Esophagus squamous epithelium (tissue), 5 donors: ENCODE results near the gene MTSS2. TPM values are rescaled to one million over a fixed set of nuclear protein-coding genes. Genes with fewer than 3 reads are reported as not detected.

Experiments used
- DNase-seq: peaks from one replicate; lab custom pipeline; 2025; lab: John Stamatoyannopoulos, UW
- H3K27ac ChIP-seq, 4 donors: fragments of 200-600 bp; sonication (generic); one replicate each; pipeline ENCODE4 v1.5.1; 2016 to 2019; ENCODE audit warnings: mild to moderate bottlenecking in 1 of 4
- H3K27me3 ChIP-seq, 4 donors: fragments of 200-600 bp; sonication (generic); 1 replicate in 3 of 4; 2 replicates in 1 of 4; pipeline versions ENCODE4 v1.5.1 to v1.6.0; 2017 to 2021; ENCODE audit warnings: antibody characterized with exemption in 1 of 4
- H3K36me3 ChIP-seq, 3 donors: fragments of 200-600 bp; sonication (generic); one replicate each; pipeline ENCODE4 v1.5.1; 2016 to 2019
- H3K4me1 ChIP-seq, 3 donors: fragments of 200-600 bp; sonication (generic); one replicate each; pipeline ENCODE4 v1.5.1; 2017 to 2019
- H3K4me3 ChIP-seq, 4 donors: fragments of 200-600 bp; sonication (generic); 1 replicate in 3 of 4; 2 replicates in 1 of 4; pipeline ENCODE4 v1.5.1; 2016 to 2019; ENCODE audit warnings: mild to moderate bottlenecking in 2 of 4, moderate library complexity in 1 of 4
- H3K9me3 ChIP-seq, 3 donors: fragments of 200-600 bp; sonication (generic); one replicate each; pipeline ENCODE4 v1.5.1; 2016 to 2019
- POLR2A ChIP-seq, 4 donors: fragments of 450-650 bp; IDR thresholded peaks; one replicate each; pipeline ENCODE4 v1.6.1; 2017; ENCODE audit warnings: antibody characterized with exemption in 4 of 4, mild to moderate bottlenecking in 4 of 4, moderate library complexity in 3 of 4
- WGBS, 2 donors: methylation state at CpG; one replicate each; pipeline ENCODE4 v1.1.5; 2018; 5-methylcytosine and 5-hydroxymethylcytosine counted together
- intact Hi-C: fragments of 100-400 bp; cut with DNase I; formaldehyde crosslinking; loops from one replicate; pipeline ENCODE4 v1.15.0; 2022
- total RNA-seq, 4 donors: library from RNA; depleted of rRNA; stranded (reverse); fragments of >200 nt; gene quantifications; one replicate each; pipeline ENCODE4 v1.1.0, GENCODE V29; 2016
- TF ChIP-seq, protein P1 (sequence below), 6 experiments: fragments of 450-650 bp in 4 of 6; fragments of 200-600 bp in 2 of 6; sonication (generic) in 2 of 6; IDR thresholded peaks; one replicate each; pipeline ENCODE4 v1.5.1; 2016 to 2019; ENCODE audit warnings: antibody characterized with exemption in 6 of 6, mild to moderate bottlenecking in 4 of 6, moderate library complexity in 4 of 6
- donor health status: DM: yes; HTN: yes; CAD: no.

Gene MTSS2
- total RNA-seq, 4 donors from 2014 or later = 15.5 to 39.7 (median 27.5) TPM

DNA sequence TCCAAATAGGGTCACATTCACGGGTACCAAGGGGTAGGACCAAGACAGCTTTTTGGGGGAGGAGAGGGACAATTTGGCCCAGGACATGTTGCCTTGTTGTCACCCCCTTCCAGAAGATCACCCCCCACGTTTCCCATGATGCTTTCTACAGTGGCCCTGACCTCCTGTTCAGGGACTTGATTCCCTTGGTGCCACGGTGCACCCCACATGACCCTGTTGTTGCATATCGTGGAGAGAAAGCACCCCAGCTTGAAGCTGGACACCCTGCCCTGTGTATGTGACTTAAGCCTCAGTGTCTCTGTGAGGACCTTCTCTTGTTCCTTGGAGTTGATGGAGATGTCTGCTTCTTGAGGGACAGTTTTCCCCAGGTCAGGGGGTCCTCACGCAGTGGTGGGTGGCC lies 26.9 kb downstream of the MTSS2 start:
- no peaks in the 10 kb centered on the region for H3K27me3 ChIP-seq
- intact Hi-C loops = loop anchor here (5.0 to 10.0 kb wide), 2 partner anchors 137 to 294 kb away; partner anchors contain the start of genes COG4 and SF3B3
- no peak overlapping the region for H3K4me3 ChIP-seq
- 53 to 64% methylated on average over 3 to 4 of the region's 5 CpGs for WGBS, 2 donors
- H3K36me3 ChIP-seq = peaks cover 10 to 56% (median 12%) of the 10 kb centered on the region in 3 donors
- H3K4me1 ChIP-seq = peaks cover 0 to 26% (median 4%) of the 10 kb centered on the region in 3 donors
- H3K9me3 ChIP-seq = no peaks in the 10 kb centered on the region
- DNase-seq = no peak
- TF ChIP-seq, protein P1, sequence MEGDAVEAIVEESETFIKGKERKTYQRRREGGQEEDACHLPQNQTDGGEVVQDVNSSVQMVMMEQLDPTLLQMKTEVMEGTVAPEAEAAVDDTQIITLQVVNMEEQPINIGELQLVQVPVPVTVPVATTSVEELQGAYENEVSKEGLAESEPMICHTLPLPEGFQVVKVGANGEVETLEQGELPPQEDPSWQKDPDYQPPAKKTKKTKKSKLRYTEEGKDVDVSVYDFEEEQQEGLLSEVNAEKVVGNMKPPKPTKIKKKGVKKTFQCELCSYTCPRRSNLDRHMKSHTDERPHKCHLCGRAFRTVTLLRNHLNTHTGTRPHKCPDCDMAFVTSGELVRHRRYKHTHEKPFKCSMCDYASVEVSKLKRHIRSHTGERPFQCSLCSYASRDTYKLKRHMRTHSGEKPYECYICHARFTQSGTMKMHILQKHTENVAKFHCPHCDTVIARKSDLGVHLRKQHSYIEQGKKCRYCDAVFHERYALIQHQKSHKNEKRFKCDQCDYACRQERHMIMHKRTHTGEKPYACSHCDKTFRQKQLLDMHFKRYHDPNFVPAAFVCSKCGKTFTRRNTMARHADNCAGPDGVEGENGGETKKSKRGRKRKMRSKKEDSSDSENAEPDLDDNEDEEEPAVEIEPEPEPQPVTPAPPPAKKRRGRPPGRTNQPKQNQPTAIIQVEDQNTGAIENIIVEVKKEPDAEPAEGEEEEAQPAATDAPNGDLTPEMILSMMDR (IDR thresholded peaks at IDR 0.05) = no peak
- TF ChIP-seq POLR2A (IDR thresholded peaks at IDR 0.05) = no peak
- H3K27ac ChIP-seq = no peak overlapping the region

GRCh38 chr16:70657956-70658355 lies 27.9 kb downstream of the MTSS2 start:
- Histone ChIP-seq H3K27me3 (no peaks in the 10 kb centered on the region), H3K4me3 (no peak overlapping the region), H3K36me3 (peaks cover under 1 to 46% (median 2%) of the 10 kb centered on the region in 3 donors), H3K4me1 (peaks cover 0 to 31% (median 4%) of the 10 kb centered on the region in 3 donors), H3K9me3 (no peaks in the 10 kb centered on the region), H3K27ac (no peak overlapping the region)
- TF ChIP-seq POLR2A (IDR thresholded peaks at IDR 0.05) = no peak
- TF ChIP-seq, protein P1 (IDR thresholded peaks at IDR 0.05) = no peak
- 59 to 63% methylated on average over 7 of the region's 7 CpGs for WGBS, 2 donors
- intact Hi-C loops = loop anchor here (5.0 to 10.0 kb wide), 2 partner anchors 136 to 293 kb away; partner anchors contain the start of genes COG4 and SF3B3
- DNase-seq = no peak

- DNase-seq = no peak
- H3K4me3 ChIP-seq = no peak overlapping the region
- peaks cover 0 to 31% (median 4%) of the 10 kb centered on the region in 3 donors for H3K4me1 ChIP-seq
- intact Hi-C loops = loop anchor here (5.0 to 10.0 kb wide), 2 partner anchors 134 to 292 kb away; partner anchors contain the start of genes COG4 and SF3B3
- no peaks in the 10 kb centered on the region for H3K9me3 ChIP-seq
- H3K27ac ChIP-seq = no peak overlapping the region
- no peaks in the 10 kb centered on the region for H3K27me3 ChIP-seq
- peaks cover 0 to 35% (median 0%) of the 10 kb centered on the region in 3 donors for H3K36me3 ChIP-seq
- WGBS, 2 donors = 67 to 73% methylated on average over 7 to 11 of the region's 22 CpGs
- TF ChIP-seq, protein P1 (IDR thresholded peaks at IDR 0.05) = no peak
- TF ChIP-seq POLR2A (IDR thresholded peaks at IDR 0.05) = no peak
Observed at GRCh38 chr16:70656712-70657263, 29.1 kb downstream of the MTSS2 start.

- intact Hi-C loops = loop anchor here (5.0 to 10.0 kb wide), 2 partner anchors 134 to 291 kb away; partner anchors contain the start of genes COG4 and SF3B3
- Histone ChIP-seq H3K4me1 (peaks cover 3 to 34% (median 4%) of the 10 kb centered on the region in 3 donors), H3K27ac (no peak overlapping the region), H3K9me3 (no peaks in the 10 kb centered on the region), H3K27me3 (no peaks in the 10 kb centered on the region), H3K4me3 (no peak overlapping the region), H3K36me3 (peaks cover 0 to 31% (median 0%) of the 10 kb centered on the region in 3 donors)
- DNase-seq = no peak
- WGBS, 2 donors = 84 to 98% methylated on average over 4 to 6 of the region's 8 CpGs
- TF ChIP-seq POLR2A (IDR thresholded peaks at IDR 0.05) = no peak
- TF ChIP-seq, protein P1 (IDR thresholded peaks at IDR 0.05) = no peak
Observed at GRCh38 chr16:70656065-70656711, 29.7 kb downstream of the MTSS2 start.
